Natural killer cell (primary cell): ENCODE measurements around the gene LAS1L. TPM values are rescaled to one million over a fixed set of nuclear protein-coding genes. Genes with fewer than 3 reads are reported as not detected.

Experiments
- ATAC-seq, 3 donors: fragments of 150-1000 bp in 2 of 3; fragments of 200-7000 bp in 1 of 3; cut with Tn5 transposase; 1 replicate in 1 of 3; 2 replicates in 2 of 3; pipeline ENCODE4 v1.10.0; 2021; ENCODE audit warnings: mild to moderate bottlenecking in 2 of 3, moderate library complexity in 2 of 3
- DNase-seq, 2 donors: peaks; one replicate each; pipeline versions ENCODE4 v3.0.0 to v3.0.0-alpha.2; 2013 to 2021; ENCODE audit warnings: mixed read lengths in 1 of 2
- H3K27ac ChIP-seq: one replicate; pipeline ENCODE4 v1.5.1; 2013; ENCODE audit warnings: mild to moderate bottlenecking, low read length
- H3K27me3 ChIP-seq: one replicate; pipeline ENCODE4 v1.6.1; 2013; ENCODE audit warnings: low read length; ENCODE audit not compliant: control insufficient read depth, insufficient read depth
- H3K36me3 ChIP-seq: one replicate; pipeline ENCODE4 v1.6.1; 2013; ENCODE audit warnings: low read length; ENCODE audit not compliant: control insufficient read depth, insufficient read depth
- H3K4me1 ChIP-seq: one replicate; pipeline ENCODE4 v1.6.1; 2013; ENCODE audit warnings: low read length; ENCODE audit not compliant: control insufficient read depth, insufficient read depth
- H3K4me3 ChIP-seq: one replicate; pipeline ENCODE4 v1.5.1; 2013; ENCODE audit warnings: low read length
- H3K9me3 ChIP-seq: one replicate; pipeline ENCODE4 v1.6.1; 2013; ENCODE audit warnings: low read length; ENCODE audit not compliant: control insufficient read depth, insufficient read depth
- H3K27ac Mint-ChIP-seq, 2 donors: one replicate each; pipeline ENCODE4 v1.8.0; 2022; ENCODE audit warnings: mild to moderate bottlenecking in 2 of 2, mixed read lengths in 2 of 2, moderate library complexity in 1 of 2
- H3K27me3 Mint-ChIP-seq, 2 donors: one replicate each; pipeline ENCODE4 v1.8.0; 2022; ENCODE audit warnings: low read depth in 2 of 2, mixed read lengths in 2 of 2
- H3K36me3 Mint-ChIP-seq: one replicate; pipeline ENCODE4 v1.8.0; 2022; ENCODE audit warnings: mixed read lengths
- H3K4me1 Mint-ChIP-seq, 2 donors: one replicate each; pipeline ENCODE4 v1.8.0; 2022; ENCODE audit warnings: mixed read lengths in 2 of 2
- H3K4me3 Mint-ChIP-seq: one replicate; pipeline ENCODE4 v1.8.0; 2022; ENCODE audit warnings: mild to moderate bottlenecking, moderate library complexity, mixed read lengths
- H3K9me3 Mint-ChIP-seq, 2 donors: one replicate each; pipeline ENCODE4 v1.8.0; 2022; ENCODE audit warnings: mixed read lengths in 2 of 2
- WGBS: methylation state at CpG from one replicate; pipeline ENCODE4 v1.1.7; 2013; ENCODE audit warnings: missing lambda C conversion rate; ENCODE audit not compliant: insufficient coverage; 5-methylcytosine and 5-hydroxymethylcytosine counted together
- intact Hi-C: fragments of 100-400 bp; cut with micrococcal nuclease; formaldehyde crosslinking; loops from one replicate; pipeline ENCODE4 v1.14.2; 2022
- total RNA-seq, 4 donors: library from RNA; stranded (reverse); fragments of 120-200 nt in 1 of 4; gene quantifications; one replicate each; pipeline versions ENCODE4 v1.2.3 to v1.2.4, GENCODE V29; 2013 to 2022
- TF ChIP-seq, protein P1 (sequence below): fragments of 200-600 bp; IDR thresholded peaks from one replicate; pipeline ENCODE4 v1.8.0; 2022; ENCODE audit warnings: antibody characterized with exemption

The LAS1L gene
- total RNA-seq, 3 donors from 2014 or later (not counting 1 experiment from before 2014, with no cell fraction given) = 37.6 to 42.7 (median 40.7) TPM

DNA sequence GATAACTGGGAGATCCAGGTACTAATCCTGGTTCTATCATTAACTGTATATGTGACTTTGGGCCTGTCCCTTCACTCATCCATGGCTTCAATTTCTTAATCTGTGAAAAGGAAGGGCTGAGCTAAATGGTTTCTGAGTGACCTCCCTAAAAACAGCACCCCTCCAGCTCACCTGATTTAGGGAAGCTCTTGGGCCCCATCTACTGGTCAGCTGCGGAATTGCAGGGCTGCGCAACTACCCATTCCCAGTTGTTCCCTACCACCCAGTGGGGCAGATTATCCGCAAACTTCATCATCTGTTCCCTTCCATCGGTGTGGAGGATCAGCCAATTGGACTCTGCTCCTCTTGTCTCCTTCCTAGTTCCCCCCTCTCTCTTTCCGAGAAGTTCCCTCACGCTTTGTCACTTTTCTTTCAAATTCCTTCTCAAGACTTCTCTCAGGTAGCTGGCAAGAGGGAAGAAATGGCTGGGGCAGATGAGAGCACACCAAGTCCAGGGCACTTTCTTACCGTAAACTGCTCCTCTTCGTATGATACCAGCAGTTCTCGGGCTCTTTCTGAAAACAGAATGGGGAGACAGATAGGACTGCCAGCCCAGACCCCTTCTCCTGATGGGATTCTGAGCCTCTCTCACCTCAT lies 5.8 kb downstream of the LAS1L start:
- Mint-ChIP-seq H3K9me3 (no peaks in the 10 kb centered on the region), H3K4me3 (no peak overlapping the region), H3K4me1 (peaks cover 13 to 15% of the 10 kb centered on the region in 2 donors), H3K27me3 (no peaks in the 10 kb centered on the region), H3K36me3 (no peaks in the 10 kb centered on the region), H3K27ac (no peak overlapping the region)
- no peaks in the 10 kb centered on the region for H3K9me3 ChIP-seq
- H3K27me3 ChIP-seq = no peaks in the 10 kb centered on the region
- WGBS = 59% methylated on average over 6 of the region's 9 CpGs
- no peak overlapping the region for H3K4me3 ChIP-seq
- no peak overlapping the region for H3K27ac ChIP-seq
- peaks cover 31% of the 10 kb centered on the region for H3K36me3 ChIP-seq
- intact Hi-C loops = loop anchor here (10.0 kb wide), 1 partner anchor 634 kb away; no protein-coding TSS in a partner anchor
- peaks cover 6% of the 10 kb centered on the region for H3K4me1 ChIP-seq
- ATAC-seq (peak; percentile 54 to 84 (median 82)), DNase-seq (peak; percentile 42 to 70)
- TF ChIP-seq, protein P1, sequence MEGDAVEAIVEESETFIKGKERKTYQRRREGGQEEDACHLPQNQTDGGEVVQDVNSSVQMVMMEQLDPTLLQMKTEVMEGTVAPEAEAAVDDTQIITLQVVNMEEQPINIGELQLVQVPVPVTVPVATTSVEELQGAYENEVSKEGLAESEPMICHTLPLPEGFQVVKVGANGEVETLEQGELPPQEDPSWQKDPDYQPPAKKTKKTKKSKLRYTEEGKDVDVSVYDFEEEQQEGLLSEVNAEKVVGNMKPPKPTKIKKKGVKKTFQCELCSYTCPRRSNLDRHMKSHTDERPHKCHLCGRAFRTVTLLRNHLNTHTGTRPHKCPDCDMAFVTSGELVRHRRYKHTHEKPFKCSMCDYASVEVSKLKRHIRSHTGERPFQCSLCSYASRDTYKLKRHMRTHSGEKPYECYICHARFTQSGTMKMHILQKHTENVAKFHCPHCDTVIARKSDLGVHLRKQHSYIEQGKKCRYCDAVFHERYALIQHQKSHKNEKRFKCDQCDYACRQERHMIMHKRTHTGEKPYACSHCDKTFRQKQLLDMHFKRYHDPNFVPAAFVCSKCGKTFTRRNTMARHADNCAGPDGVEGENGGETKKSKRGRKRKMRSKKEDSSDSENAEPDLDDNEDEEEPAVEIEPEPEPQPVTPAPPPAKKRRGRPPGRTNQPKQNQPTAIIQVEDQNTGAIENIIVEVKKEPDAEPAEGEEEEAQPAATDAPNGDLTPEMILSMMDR = peak; percentile 86

DNA sequence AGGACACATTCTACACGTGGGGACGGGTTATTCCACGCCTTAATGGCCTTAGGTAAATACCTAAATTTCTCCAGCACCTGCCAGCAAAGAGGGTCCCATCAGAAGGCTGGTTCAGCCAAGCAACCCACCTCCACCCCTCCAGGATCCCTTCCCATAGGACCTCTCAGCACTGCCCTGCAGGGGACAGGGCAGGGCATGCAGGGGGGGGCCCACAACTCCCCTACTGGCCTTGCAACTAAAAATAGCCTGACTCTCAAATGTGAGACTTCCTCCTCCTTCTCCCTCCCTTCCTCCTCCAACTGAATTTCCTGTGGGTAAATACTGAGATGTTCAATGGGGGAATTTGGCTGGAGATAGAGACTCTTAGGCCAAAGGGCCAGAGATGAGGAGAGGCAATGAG lies 6.3 kb downstream of the LAS1L start:
- intact Hi-C loops = loop anchor here (10.0 kb wide), 1 partner anchor 633 kb away; no protein-coding TSS in a partner anchor
- Histone ChIP-seq H3K27me3 (no peaks in the 10 kb centered on the region), H3K4me3 (no peak overlapping the region), H3K4me1 (peaks cover under 1% of the 10 kb centered on the region), H3K9me3 (no peaks in the 10 kb centered on the region), H3K36me3 (peaks cover 35% of the 10 kb centered on the region), H3K27ac (no peak overlapping the region)
- 71% methylated on average over 3 of the region's 3 CpGs for WGBS
- Mint-ChIP-seq H3K27ac (no peak overlapping the region), H3K4me3 (no peak overlapping the region), H3K27me3 (no peaks in the 10 kb centered on the region), H3K4me1 (peaks cover 8 to 9% of the 10 kb centered on the region in 2 donors), H3K9me3 (no peaks in the 10 kb centered on the region), H3K36me3 (no peaks in the 10 kb centered on the region)
- TF ChIP-seq, protein P1 = no peak
- DNase-seq (no peak), ATAC-seq (no peak)

GRCh38 chrX:65524139-65524538 lies 10.4 kb downstream of the LAS1L start:
- Histone ChIP-seq H3K4me1 (no peaks in the 10 kb centered on the region), H3K27ac (no peak overlapping the region), H3K4me3 (no peak overlapping the region), H3K36me3 (peaks cover 57% of the 10 kb centered on the region), H3K27me3 (no peaks in the 10 kb centered on the region), H3K9me3 (no peaks in the 10 kb centered on the region)
- TF ChIP-seq, protein P1 = no peak
- ATAC-seq (no peak), DNase-seq (no peak)
- Mint-ChIP-seq H3K4me3 (no peak overlapping the region), H3K36me3 (no peaks in the 10 kb centered on the region), H3K4me1 (no peaks in the 10 kb centered on the region), H3K9me3 (no peaks in the 10 kb centered on the region), H3K27me3 (no peaks in the 10 kb centered on the region), H3K27ac (peak overlapping the region in 1 of 2 donors; percentile 33)
- intact Hi-C loops = loop anchor here (10.0 kb wide), 1 partner anchor 629 kb away; no protein-coding TSS in a partner anchor
- 92% methylated on average over 5 of the region's 9 CpGs for WGBS
